ENCODE measurements around the gene WDR88. TPM values are rescaled to one million over a fixed set of nuclear protein-coding genes. Genes with fewer than 3 reads are reported as not detected.

WDR88 gene
- total and polyA plus RNA-seq, 9 donors, result 0.09 to 1.3 (median 0.47) TPM

GRCh38 chr19:33194886-33195644 is 63.2 kb downstream of the WDR88 start:
- H3K4me1 ChIP-seq (ENCODE audit: control insufficient read depth, insufficient read depth, low read length), result peaks cover 16% of the 10 kb centered on the region
- H3K4me3 ChIP-seq (ENCODE audit: low read length), result peak overlapping the region; percentile 60
- peak overlapping the region; percentile 25 for H3K27ac ChIP-seq (ENCODE audit: low read length)
- 2% methylated on average over 47 of the region's 49 CpGs for WGBS (ENCODE audit: insufficient coverage)
- no peaks in the 10 kb centered on the region for H3K9me3 ChIP-seq (replicated peaks; ENCODE audit: control insufficient read depth, low read depth, low read length)
- peaks cover 6% of the 10 kb centered on the region for H3K27me3 ChIP-seq (ENCODE audit: control insufficient read depth, insufficient read depth, low read length)
- peaks cover 25% of the 10 kb centered on the region for H3K36me3 ChIP-seq (ENCODE audit: control insufficient read depth, insufficient read depth, low read length)
- peak; percentile 73 for DNase-seq

DNA sequence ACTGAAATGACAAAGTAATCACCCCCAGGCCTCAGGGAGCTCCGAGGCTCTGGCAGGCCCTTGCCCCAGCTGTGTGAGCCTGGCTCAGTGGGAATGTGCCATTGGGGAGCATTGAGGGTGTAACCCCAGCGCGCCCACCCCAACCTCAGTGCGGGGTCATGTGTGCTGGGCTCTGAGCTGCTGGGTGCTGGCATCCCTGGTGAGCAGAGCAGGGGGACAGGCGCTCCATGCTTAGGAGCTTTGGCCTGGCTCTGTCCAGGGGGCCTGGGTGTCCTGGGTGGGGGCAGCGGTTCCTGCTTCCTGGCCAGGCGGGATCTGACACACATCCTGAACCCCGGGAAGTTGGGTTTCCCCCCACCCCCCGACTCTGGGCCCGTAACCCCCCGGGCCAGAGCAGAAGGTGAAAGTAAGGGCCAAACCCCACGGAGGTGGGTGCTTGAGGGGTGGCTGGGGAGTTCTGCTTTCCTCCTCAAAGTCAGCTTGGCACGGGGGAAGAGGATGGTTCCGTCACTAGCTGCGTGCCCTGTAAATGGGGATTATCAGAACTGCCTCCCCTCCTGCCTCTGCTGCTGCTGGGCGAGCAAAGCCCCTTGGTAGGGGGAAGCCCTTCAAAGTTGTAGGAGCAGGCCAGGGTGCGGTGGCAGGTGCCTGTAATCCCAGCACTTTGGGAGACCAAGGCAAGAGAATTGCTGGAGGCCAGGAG is 63.9 kb downstream of the WDR88 start:
- no peak for DNase-seq
- WGBS (ENCODE audit: insufficient coverage), result 66% methylated on average over 10 of the region's 17 CpGs
- Histone ChIP-seq H3K4me3 (ENCODE audit: low read length) (peak overlapping the region; percentile 60), H3K27me3 (ENCODE audit: control insufficient read depth, insufficient read depth, low read length) (peaks cover 6% of the 10 kb centered on the region), H3K36me3 (ENCODE audit: control insufficient read depth, insufficient read depth, low read length) (peaks cover 25% of the 10 kb centered on the region), H3K4me1 (ENCODE audit: control insufficient read depth, insufficient read depth, low read length) (peaks cover 16% of the 10 kb centered on the region), H3K9me3 (replicated peaks; ENCODE audit: control insufficient read depth, low read depth, low read length) (no peaks in the 10 kb centered on the region), H3K27ac (ENCODE audit: low read length) (no peak overlapping the region)

GRCh38 chr19:33196446-33197193 is 64.7 kb downstream of the WDR88 start:
- WGBS (ENCODE audit: insufficient coverage), result 88% methylated on average over 7 of the region's 10 CpGs
- no peak for DNase-seq

GRCh38 chr19:33197591-33198000 is 65.7 kb downstream of the WDR88 start:
- peaks cover 16% of the 10 kb centered on the region for H3K4me1 ChIP-seq (ENCODE audit: control insufficient read depth, insufficient read depth, low read length)
- peaks cover 2% of the 10 kb centered on the region for H3K27me3 ChIP-seq (ENCODE audit: control insufficient read depth, insufficient read depth, low read length)
- no peak for DNase-seq
- no peak overlapping the region for H3K4me3 ChIP-seq (ENCODE audit: low read length)
- peaks cover 30% of the 10 kb centered on the region for H3K36me3 ChIP-seq (ENCODE audit: control insufficient read depth, insufficient read depth, low read length)
- no peaks in the 10 kb centered on the region for H3K9me3 ChIP-seq (replicated peaks; ENCODE audit: control insufficient read depth, low read depth, low read length)
- H3K27ac ChIP-seq (ENCODE audit: low read length), result no peak overlapping the region
- WGBS (ENCODE audit: insufficient coverage), result 90% methylated on average over 7 of the region's 11 CpGs

More at GRCh38 chr19:33196446-33197193, 64.7 kb downstream of the WDR88 start:
- H3K4me3 ChIP-seq (ENCODE audit: low read length), result no peak overlapping the region
- peaks cover 16% of the 10 kb centered on the region for H3K4me1 ChIP-seq (ENCODE audit: control insufficient read depth, insufficient read depth, low read length)
- H3K27me3 ChIP-seq (ENCODE audit: control insufficient read depth, insufficient read depth, low read length), result peaks cover 6% of the 10 kb centered on the region
- no peak overlapping the region for H3K27ac ChIP-seq (ENCODE audit: low read length)
- no peaks in the 10 kb centered on the region for H3K9me3 ChIP-seq (replicated peaks; ENCODE audit: control insufficient read depth, low read depth, low read length)
- H3K36me3 ChIP-seq (ENCODE audit: control insufficient read depth, insufficient read depth, low read length), result peaks cover 25% of the 10 kb centered on the region

- no peak for DNase-seq
- H3K4me1 ChIP-seq (ENCODE audit: control insufficient read depth, insufficient read depth, low read length), result peaks cover 16% of the 10 kb centered on the region
- peaks cover 35% of the 10 kb centered on the region for H3K36me3 ChIP-seq (ENCODE audit: control insufficient read depth, insufficient read depth, low read length)
- no peak overlapping the region for H3K4me3 ChIP-seq (ENCODE audit: low read length)
- 84% methylated on average over 7 of the region's 7 CpGs for WGBS (ENCODE audit: insufficient coverage)
- no peaks in the 10 kb centered on the region for H3K9me3 ChIP-seq (replicated peaks; ENCODE audit: control insufficient read depth, low read depth, low read length)
- H3K27ac ChIP-seq (ENCODE audit: low read length), result no peak overlapping the region
- H3K27me3 ChIP-seq (ENCODE audit: control insufficient read depth, insufficient read depth, low read length), result peaks cover 2% of the 10 kb centered on the region
Observed at GRCh38 chr19:33198169-33198568, 66.3 kb downstream of the WDR88 start.

DNA sequence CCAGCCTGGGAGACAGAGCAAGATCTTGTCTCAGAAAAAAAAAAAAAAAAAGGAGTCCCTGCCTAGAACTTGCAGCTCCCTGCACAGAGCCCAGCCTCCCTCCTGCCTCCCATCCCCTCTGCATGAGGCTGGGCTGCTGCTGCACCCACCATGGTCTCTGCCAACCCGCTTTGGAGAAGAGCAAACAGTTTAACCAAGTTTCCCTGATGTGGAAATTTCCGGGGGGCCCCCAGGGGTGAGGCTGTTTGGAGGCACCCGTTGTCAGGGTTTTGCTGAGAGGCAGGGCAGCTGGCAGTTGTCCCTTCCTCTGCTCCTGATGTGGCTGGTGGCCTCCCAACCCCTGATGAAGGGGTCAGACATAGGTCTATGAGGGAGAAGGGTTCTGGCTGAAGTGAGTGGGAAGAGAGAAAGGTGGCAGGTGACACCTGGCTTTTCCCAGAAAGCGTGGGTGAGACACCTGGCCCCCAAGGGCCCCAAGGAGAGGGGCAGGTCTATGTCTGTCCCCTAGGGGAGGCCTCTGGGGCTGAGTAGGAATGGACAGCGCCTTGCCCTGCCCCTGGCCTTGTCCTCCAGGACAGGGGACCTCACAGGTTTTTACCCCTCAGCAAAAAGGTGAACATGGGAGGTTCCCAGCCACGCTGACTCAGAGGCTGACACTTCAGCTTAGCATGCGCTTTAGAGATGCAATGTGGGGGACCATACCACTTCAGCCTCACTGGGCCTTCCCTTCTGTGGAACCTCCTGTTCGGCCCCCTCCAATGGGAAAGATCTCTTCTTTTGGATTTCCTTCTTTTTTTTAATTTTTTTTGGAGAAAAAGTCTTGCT is 67.7 kb downstream of the WDR88 start:
- H3K9me3 ChIP-seq (replicated peaks; ENCODE audit: control insufficient read depth, low read depth, low read length), result no peaks in the 10 kb centered on the region
- peaks cover 13% of the 10 kb centered on the region for H3K4me1 ChIP-seq (ENCODE audit: control insufficient read depth, insufficient read depth, low read length)
- H3K4me3 ChIP-seq (ENCODE audit: low read length), result no peak overlapping the region
- no peaks in the 10 kb centered on the region for H3K27me3 ChIP-seq (ENCODE audit: control insufficient read depth, insufficient read depth, low read length)
- no peak overlapping the region for H3K27ac ChIP-seq (ENCODE audit: low read length)
- no peak for DNase-seq
- 67% methylated on average over 4 of the region's 8 CpGs for WGBS (ENCODE audit: insufficient coverage)
- H3K36me3 ChIP-seq (ENCODE audit: control insufficient read depth, insufficient read depth, low read length), result peaks cover 46% of the 10 kb centered on the region

GRCh38 chr19:33201473-33201872 is 69.6 kb downstream of the WDR88 start:
- H3K4me3 ChIP-seq (ENCODE audit: low read length), result no peak overlapping the region
- peaks cover 3% of the 10 kb centered on the region for H3K4me1 ChIP-seq (ENCODE audit: control insufficient read depth, insufficient read depth, low read length)
- H3K9me3 ChIP-seq (replicated peaks; ENCODE audit: control insufficient read depth, low read depth, low read length), result no peaks in the 10 kb centered on the region
- no peak overlapping the region for H3K27ac ChIP-seq (ENCODE audit: low read length)
- no peaks in the 10 kb centered on the region for H3K27me3 ChIP-seq (ENCODE audit: control insufficient read depth, insufficient read depth, low read length)
- WGBS (ENCODE audit: insufficient coverage), result 91% methylated on average over 5 of the region's 6 CpGs
- H3K36me3 ChIP-seq (ENCODE audit: control insufficient read depth, insufficient read depth, low read length), result peaks cover 59% of the 10 kb centered on the region
- no peak for DNase-seq

GRCh38 chr19:33201886-33202545 is 70.1 kb downstream of the WDR88 start:
- Histone ChIP-seq H3K36me3 (ENCODE audit: control insufficient read depth, insufficient read depth, low read length) (peaks cover 57% of the 10 kb centered on the region), H3K27me3 (ENCODE audit: control insufficient read depth, insufficient read depth, low read length) (no peaks in the 10 kb centered on the region), H3K27ac (ENCODE audit: low read length) (no peak overlapping the region), H3K4me1 (ENCODE audit: control insufficient read depth, insufficient read depth, low read length) (peaks cover 3% of the 10 kb centered on the region), H3K9me3 (replicated peaks; ENCODE audit: control insufficient read depth, low read depth, low read length) (no peaks in the 10 kb centered on the region), H3K4me3 (ENCODE audit: low read length) (no peak overlapping the region)
- 93% methylated on average over 13 of the region's 15 CpGs for whole genome bisulfite sequencing (ENCODE audit: insufficient coverage)
- DNase-seq, result no peak
